Measurements from ENCODE around the gene MRPS26.

The MRPS26 gene

GRCh38 chr20:3010985-3011723, 34.7 kb upstream of the MRPS26 start:
- no peak overlapping the region for H4K8ac ChIP-seq (ENCODE audit: low read length)
- peak; percentile 29 for DNase-seq
- no peak overlapping the region for H3K27ac ChIP-seq (ENCODE audit: low read length, poor library complexity, severe bottlenecking)
- no peak overlapping the region for H2BK15ac ChIP-seq (ENCODE audit: low read depth, poor library complexity, severe bottlenecking)
- H2AK5ac ChIP-seq (ENCODE audit: low read length, severe bottlenecking) = no peak overlapping the region
- no peak overlapping the region for H2BK5ac ChIP-seq (ENCODE audit: low read depth, low read length, poor library complexity, severe bottlenecking)
- H4K91ac ChIP-seq (ENCODE audit: low read length) = no peak overlapping the region
- peaks cover 2% of the 10 kb centered on the region for H3K4me1 ChIP-seq (ENCODE audit: control insufficient read depth, insufficient read depth, low read depth, low read length)
- H3K79me1 ChIP-seq (replicated peaks; ENCODE audit: low read length, poor library complexity, severe bottlenecking) = peaks cover 5% of the 10 kb centered on the region
- H2AFZ ChIP-seq (ENCODE audit: low read depth, low read length) = no peak overlapping the region
- no peak overlapping the region for H3K9ac ChIP-seq (ENCODE audit: low read length)
- H3K4me2 ChIP-seq (ENCODE audit: low read length, poor library complexity, severe bottlenecking) = no peak overlapping the region
- H3K36me3 ChIP-seq (ENCODE audit: control insufficient read depth in 1 of 2, insufficient read depth in 2 of 2, low read depth in 1 of 2, low read length in 2 of 2) = peaks cover 18 to 87% of the 10 kb centered on the region in 2 experiments
- H3K14ac ChIP-seq (ENCODE audit: low read length in 2 of 2) = no peak overlapping the region
- no peaks in the 10 kb centered on the region for H3K27me3 ChIP-seq (ENCODE audit: control insufficient read depth in 1 of 2, insufficient read depth in 1 of 2, low read length in 2 of 2)
- H3K9me3 ChIP-seq (ENCODE audit: control insufficient read depth, low read length) = no peaks in the 10 kb centered on the region
- no peak overlapping the region for H3K4me3 ChIP-seq (ENCODE audit: insufficient read depth in 1 of 2, low read depth in 1 of 2, low read length in 2 of 2)
- no peak overlapping the region for H2BK120ac ChIP-seq (ENCODE audit: low read depth, low read length)
- no peak overlapping the region for H3K4ac ChIP-seq (ENCODE audit: low read depth in 1 of 2, low read length in 2 of 2)
- no peak overlapping the region for H2BK12ac ChIP-seq (ENCODE audit: low read length in 2 of 2)
- H3K18ac ChIP-seq (ENCODE audit: low read depth in 1 of 2, low read length in 2 of 2) = no peak overlapping the region
- no peak overlapping the region for H3K23ac ChIP-seq (ENCODE audit: low read length in 2 of 2)
- WGBS = 77% methylated on average over 1 of the region's 1 CpG

- Histone ChIP-seq H3K4me3 (ENCODE audit: insufficient read depth in 1 of 2, low read depth in 1 of 2, low read length in 2 of 2) (no peak overlapping the region), H3K27ac (ENCODE audit: low read length, poor library complexity, severe bottlenecking) (no peak overlapping the region), H3K9ac (ENCODE audit: low read length) (no peak overlapping the region), H3K4me1 (ENCODE audit: control insufficient read depth, insufficient read depth, low read depth, low read length) (peaks cover 2% of the 10 kb centered on the region), H2AK5ac (ENCODE audit: low read length, severe bottlenecking) (no peak overlapping the region), H3K9me3 (ENCODE audit: control insufficient read depth, low read length) (no peaks in the 10 kb centered on the region), H3K23ac (ENCODE audit: low read length in 2 of 2) (no peak overlapping the region), H3K36me3 (ENCODE audit: control insufficient read depth in 1 of 2, insufficient read depth in 2 of 2, low read depth in 1 of 2, low read length in 2 of 2) (peaks cover 14 to 87% of the 10 kb centered on the region in 2 experiments), H2BK5ac (ENCODE audit: low read depth, low read length, poor library complexity, severe bottlenecking) (no peak overlapping the region), H2AFZ (ENCODE audit: low read depth, low read length) (no peak overlapping the region), H3K4ac (ENCODE audit: low read depth in 1 of 2, low read length in 2 of 2) (no peak overlapping the region), H2BK120ac (ENCODE audit: low read depth, low read length) (no peak overlapping the region), H3K79me1 (replicated peaks; ENCODE audit: low read length, poor library complexity, severe bottlenecking) (peaks cover 5% of the 10 kb centered on the region), H3K4me2 (ENCODE audit: low read length, poor library complexity, severe bottlenecking) (no peak overlapping the region), H3K14ac (ENCODE audit: low read length in 2 of 2) (no peak overlapping the region), H3K18ac (ENCODE audit: low read depth in 1 of 2, low read length in 2 of 2) (no peak overlapping the region), H4K91ac (ENCODE audit: low read length) (no peak overlapping the region), H3K27me3 (ENCODE audit: control insufficient read depth in 1 of 2, insufficient read depth in 1 of 2, low read length in 2 of 2) (no peaks in the 10 kb centered on the region), H2BK15ac (ENCODE audit: low read depth, poor library complexity, severe bottlenecking) (no peak overlapping the region), H2BK12ac (ENCODE audit: low read length in 2 of 2) (no peak overlapping the region), H4K8ac (ENCODE audit: low read length) (no peak overlapping the region)
- DNase-seq = no peak
- 99% methylated on average over 3 of the region's 3 CpGs for WGBS
Measured at GRCh38 chr20:3011752-3012151, 34.1 kb upstream of the MRPS26 start.

GRCh38 chr20:3013771-3014170, 32.1 kb upstream of the MRPS26 start:
- Histone ChIP-seq H3K4ac (ENCODE audit: low read depth in 1 of 2, low read length in 2 of 2) (no peak overlapping the region), H2BK120ac (ENCODE audit: low read depth, low read length) (no peak overlapping the region), H3K4me1 (ENCODE audit: control insufficient read depth, insufficient read depth, low read depth, low read length) (peaks cover 2% of the 10 kb centered on the region), H3K14ac (ENCODE audit: low read length in 2 of 2) (no peak overlapping the region), H3K27ac (ENCODE audit: low read length, poor library complexity, severe bottlenecking) (no peak overlapping the region), H3K9me3 (ENCODE audit: control insufficient read depth, low read length) (no peaks in the 10 kb centered on the region), H2AK5ac (ENCODE audit: low read length, severe bottlenecking) (no peak overlapping the region), H3K27me3 (ENCODE audit: control insufficient read depth in 1 of 2, insufficient read depth in 1 of 2, low read length in 2 of 2) (no peaks in the 10 kb centered on the region), H2AFZ (ENCODE audit: low read depth, low read length) (no peak overlapping the region), H4K8ac (ENCODE audit: low read length) (no peak overlapping the region), H3K9ac (ENCODE audit: low read length) (no peak overlapping the region), H3K23ac (ENCODE audit: low read length in 2 of 2) (no peak overlapping the region), H3K4me2 (ENCODE audit: low read length, poor library complexity, severe bottlenecking) (no peak overlapping the region), H4K91ac (ENCODE audit: low read length) (no peak overlapping the region), H2BK12ac (ENCODE audit: low read length in 2 of 2) (no peak overlapping the region), H3K4me3 (ENCODE audit: insufficient read depth in 1 of 2, low read depth in 1 of 2, low read length in 2 of 2) (no peak overlapping the region), H3K18ac (ENCODE audit: low read depth in 1 of 2, low read length in 2 of 2) (no peak overlapping the region), H2BK5ac (ENCODE audit: low read depth, low read length, poor library complexity, severe bottlenecking) (no peak overlapping the region), H3K36me3 (ENCODE audit: control insufficient read depth in 1 of 2, insufficient read depth in 2 of 2, low read depth in 1 of 2, low read length in 2 of 2) (peaks cover 14 to 81% of the 10 kb centered on the region in 2 experiments), H2BK15ac (ENCODE audit: low read depth, poor library complexity, severe bottlenecking) (no peak overlapping the region), H3K79me1 (replicated peaks; ENCODE audit: low read length, poor library complexity, severe bottlenecking) (peaks cover 5% of the 10 kb centered on the region)
- WGBS = 100% methylated on average over 3 of the region's 5 CpGs
- no peak for DNase-seq

- Histone ChIP-seq H3K9ac (ENCODE audit: low read length) (no peak overlapping the region), H2AFZ (ENCODE audit: low read depth, low read length) (no peak overlapping the region), H3K79me1 (replicated peaks; ENCODE audit: low read length, poor library complexity, severe bottlenecking) (peaks cover 5% of the 10 kb centered on the region), H2BK12ac (ENCODE audit: low read length in 2 of 2) (no peak overlapping the region), H2BK15ac (ENCODE audit: low read depth, poor library complexity, severe bottlenecking) (no peak overlapping the region), H3K14ac (ENCODE audit: low read length in 2 of 2) (no peak overlapping the region), H2BK120ac (ENCODE audit: low read depth, low read length) (no peak overlapping the region), H3K23ac (ENCODE audit: low read length in 2 of 2) (no peak overlapping the region), H3K18ac (ENCODE audit: low read depth in 1 of 2, low read length in 2 of 2) (no peak overlapping the region), H2AK5ac (ENCODE audit: low read length, severe bottlenecking) (no peak overlapping the region), H3K4ac (ENCODE audit: low read depth in 1 of 2, low read length in 2 of 2) (no peak overlapping the region), H3K4me1 (ENCODE audit: control insufficient read depth, insufficient read depth, low read depth, low read length) (peaks cover 2% of the 10 kb centered on the region), H3K27ac (ENCODE audit: low read length, poor library complexity, severe bottlenecking) (no peak overlapping the region), H3K27me3 (ENCODE audit: control insufficient read depth in 1 of 2, insufficient read depth in 1 of 2, low read length in 2 of 2) (no peaks in the 10 kb centered on the region), H4K91ac (ENCODE audit: low read length) (no peak overlapping the region), H3K4me3 (ENCODE audit: insufficient read depth in 1 of 2, low read depth in 1 of 2, low read length in 2 of 2) (no peak overlapping the region), H4K8ac (ENCODE audit: low read length) (no peak overlapping the region), H3K36me3 (ENCODE audit: control insufficient read depth in 1 of 2, insufficient read depth in 2 of 2, low read depth in 1 of 2, low read length in 2 of 2) (peaks cover 14 to 77% of the 10 kb centered on the region in 2 experiments), H2BK5ac (ENCODE audit: low read depth, low read length, poor library complexity, severe bottlenecking) (no peak overlapping the region), H3K9me3 (ENCODE audit: control insufficient read depth, low read length) (no peaks in the 10 kb centered on the region), H3K4me2 (ENCODE audit: low read length, poor library complexity, severe bottlenecking) (no peak overlapping the region)
- no peak for DNase-seq
- WGBS = 98% methylated on average over 7 of the region's 7 CpGs
Measured at GRCh38 chr20:3014179-3014578, 31.7 kb upstream of the MRPS26 start.

Measured in mesenchymal stem cell (in vitro differentiated cells and primary cell).